Upper lobe of left lung (tissue), 6 donors: ENCODE results near the gene SPTB. TPM values are rescaled to one million over a fixed set of nuclear protein-coding genes. Genes with fewer than 3 reads are reported as not detected.

ENCODE experiments used
- ATAC-seq, 2 donors: fragments of 200-7000 bp; cut with Tn5 transposase; one replicate each; pipeline ENCODE4 v1.9.1; 2022; ENCODE audit warnings: mild to moderate bottlenecking in 2 of 2, moderate library complexity in 2 of 2; ENCODE audit not compliant: low FRiP score in 2 of 2
- DNase-seq, 2 donors: peaks; one replicate each; pipeline ENCODE4 v3.0.0-alpha.2; 2019 to 2020
- H3K27ac ChIP-seq, 4 donors: fragments of 200-600 bp; sonication (generic); one replicate each; pipeline ENCODE4 v1.5.1; 2016 to 2019
- H3K27me3 ChIP-seq, 4 donors: fragments of 200-600 bp; sonication (generic); one replicate each; pipeline ENCODE4 v1.5.1; 2017 to 2019
- H3K36me3 ChIP-seq, 4 donors: fragments of 200-600 bp; sonication (generic); one replicate each; pipeline ENCODE4 v1.5.1; 2016 to 2019
- H3K4me1 ChIP-seq, 4 donors: fragments of 200-600 bp; sonication (generic); one replicate each; pipeline ENCODE4 v1.5.1; 2018 to 2019
- H3K4me3 ChIP-seq, 4 donors: fragments of 200-600 bp; sonication (generic); one replicate each; pipeline ENCODE4 v1.5.1; 2017 to 2019; ENCODE audit warnings: mild to moderate bottlenecking in 2 of 4, moderate library complexity in 1 of 4
- H3K9me3 ChIP-seq, 4 donors: fragments of 200-600 bp; sonication (generic); one replicate each; pipeline ENCODE4 v1.5.1; 2018 to 2019
- CTCF ChIP-seq, 6 experiments: fragments of 450-650 bp in 4 of 6; fragments of 200-600 bp in 2 of 6; sonication (generic) in 2 of 6; IDR thresholded peaks; one replicate each; pipeline ENCODE4 v1.5.1; 2016 to 2019; ENCODE audit warnings: antibody characterized with exemption in 6 of 6
- EP300 ChIP-seq, 4 donors: sonication (generic); formaldehyde crosslinking; IDR thresholded peaks; one replicate each; pipeline ENCODE4 v1.5.1; 2017; ENCODE audit warnings: antibody characterized with exemption in 4 of 4, control low read depth in 2 of 4
- POLR2A ChIP-seq, 4 donors: fragments of 450-650 bp; IDR thresholded peaks; one replicate each; pipeline ENCODE4 v1.5.1; 2016 to 2017; ENCODE audit warnings: antibody characterized with exemption in 4 of 4, mild to moderate bottlenecking in 2 of 4
- POLR2AphosphoS5 ChIP-seq, 2 donors: sonication (generic); formaldehyde crosslinking; IDR thresholded peaks; one replicate each; pipeline ENCODE4 v1.5.1; 2017; ENCODE audit warnings: antibody characterized with exemption in 2 of 2
- WGBS, 2 donors: methylation state at CpG; one replicate each; pipeline ENCODE4 v1.1.5; 2017 to 2018; 5-methylcytosine and 5-hydroxymethylcytosine counted together
- total RNA-seq, 6 donors: library from RNA; depleted of rRNA in 4 of 6; stranded (reverse); fragments of >200 nt in 4 of 6; gene quantifications; one replicate each; pipeline versions ENCODE4 v1.1.0 to v1.2.1, GENCODE V29; 2016 to 2021
- donor health status: DM: no; HTN: no; CAD: no; lungs with moderate emphysema.
- donor health status: DM: no; HTN: yes; CAD: no; lungs with severe emphysema.

Gene SPTB
- total RNA-seq, 6 donors from 2014 or later, result 2.1 to 3.3 (median 2.7) TPM

- Histone ChIP-seq H3K4me3 (peak overlapping the region in 2 of 4 donors; percentile 16 to 35), H3K27ac (peak overlapping the region in 2 of 4 donors; percentile 11 to 12), H3K9me3 (no peaks in the 10 kb centered on the region), H3K36me3 (no peaks in the 10 kb centered on the region), H3K27me3 (no peaks in the 10 kb centered on the region), H3K4me1 (peaks cover 13 to 33% (median 18%) of the 10 kb centered on the region in 4 donors)
- ATAC-seq, result no peak
- DNase-seq, result no peak
- WGBS, 2 donors, result 60 to 61% methylated on average over 17 to 18 of the region's 18 CpGs
- TF ChIP-seq POLR2A (IDR thresholded peaks at IDR 0.05), result no peak
- no peak for TF ChIP-seq POLR2AphosphoS5 (IDR thresholded peaks at IDR 0.05)
- TF ChIP-seq EP300 (IDR thresholded peaks at IDR 0.05), result no peak
- TF ChIP-seq CTCF (IDR thresholded peaks at IDR 0.05), result no peak
These were observed 115.7 kb downstream of the SPTB start for GRCh38 chr14:64763801-64764621.

GRCh38 chr14:64763085-64763782 lies 116.5 kb downstream of the SPTB start:
- ATAC-seq (no peak), DNase-seq (no peak)
- H3K4me3 ChIP-seq, result no peak overlapping the region
- H3K9me3 ChIP-seq, result no peaks in the 10 kb centered on the region
- TF ChIP-seq POLR2AphosphoS5 (IDR thresholded peaks at IDR 0.05), result no peak
- no peak for TF ChIP-seq EP300 (IDR thresholded peaks at IDR 0.05)
- 90 to 93% methylated on average over 11 of the region's 11 CpGs for WGBS, 2 donors
- H3K27ac ChIP-seq, result peak overlapping the region in 3 of 4 donors; percentile 11 to 34 (median 12)
- no peaks in the 10 kb centered on the region for H3K27me3 ChIP-seq
- no peaks in the 10 kb centered on the region for H3K36me3 ChIP-seq
- H3K4me1 ChIP-seq, result peaks cover 18 to 39% (median 24%) of the 10 kb centered on the region in 4 donors

DNA sequence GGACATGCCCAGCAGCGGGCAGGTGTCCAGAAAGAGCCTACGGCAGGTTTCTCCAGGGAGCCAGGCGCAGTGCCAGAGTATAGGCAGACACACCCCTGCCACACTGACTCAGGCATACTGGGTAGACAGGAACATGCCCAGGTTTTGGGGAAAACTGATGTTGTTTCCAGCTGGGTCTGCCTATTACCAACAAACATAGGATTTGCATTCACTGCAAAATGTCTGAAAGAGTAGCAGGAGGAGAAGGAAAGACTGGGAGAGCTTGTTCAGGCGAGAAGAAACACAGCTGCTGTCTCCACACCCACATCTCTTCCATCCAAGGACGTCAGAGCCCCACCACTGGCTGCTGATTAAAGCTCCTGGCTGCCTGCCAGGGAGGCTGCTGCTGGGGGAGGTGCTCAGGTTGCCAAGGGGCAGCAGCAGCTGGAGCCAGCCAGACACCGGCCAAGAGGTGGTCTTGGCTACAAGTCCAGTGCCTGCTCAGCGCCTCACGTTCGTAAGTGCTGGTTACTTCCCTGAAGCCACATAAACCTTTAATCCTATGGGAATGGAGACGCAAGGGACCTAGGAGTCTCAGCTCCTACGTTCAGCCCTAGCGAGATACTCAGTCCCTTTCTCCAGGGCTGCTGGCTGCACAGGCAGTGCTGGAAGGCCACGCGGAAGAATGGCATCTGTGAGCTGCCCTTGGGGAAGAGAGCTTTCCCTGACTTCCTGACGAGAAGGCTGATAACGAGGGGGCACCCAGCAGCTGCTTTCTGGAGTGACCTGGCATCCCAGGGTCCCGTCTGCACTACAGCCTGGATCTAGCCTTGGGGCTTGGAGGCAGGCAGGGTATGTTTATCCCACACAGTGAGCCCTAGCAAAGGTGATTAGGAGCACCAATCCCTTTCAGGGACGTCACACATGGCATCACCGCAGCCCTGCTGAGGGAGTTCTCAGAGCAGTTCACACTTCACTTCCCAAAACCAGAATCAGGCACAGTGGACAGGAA lies 117.4 kb downstream of the SPTB start:
- no peak for TF ChIP-seq CTCF (IDR thresholded peaks at IDR 0.05)
- TF ChIP-seq POLR2A (IDR thresholded peaks at IDR 0.05), result no peak
- TF ChIP-seq POLR2AphosphoS5 (IDR thresholded peaks at IDR 0.05), result no peak
- no peak for TF ChIP-seq EP300 (IDR thresholded peaks at IDR 0.05)
- no peaks in the 10 kb centered on the region for H3K9me3 ChIP-seq
- no peaks in the 10 kb centered on the region for H3K27me3 ChIP-seq
- no peaks in the 10 kb centered on the region for H3K36me3 ChIP-seq
- H3K4me3 ChIP-seq, result no peak overlapping the region
- peak; percentile 68 to 76 for DNase-seq
- H3K4me1 ChIP-seq, result peaks cover 20 to 48% (median 32%) of the 10 kb centered on the region in 4 donors
- ATAC-seq, result peak in 1 of 2 donors; percentile 39
- H3K27ac ChIP-seq, result peak overlapping the region in 3 of 4 donors; percentile 34 to 63 (median 43)
- WGBS, 2 donors, result 10 to 28% methylated on average over 5 to 19 of the region's 19 CpGs

GRCh38 chr14:64761441-64762043 lies 118.2 kb downstream of the SPTB start:
- peak overlapping the region in 1 of 4 donors; percentile 63 for H3K27ac ChIP-seq
- H3K4me1 ChIP-seq, result peaks cover 20 to 50% (median 32%) of the 10 kb centered on the region in 4 donors
- no peak overlapping the region for H3K4me3 ChIP-seq
- WGBS, 2 donors, result 33% methylated on average over 4 to 5 of the region's 5 CpGs
- H3K27me3 ChIP-seq, result no peaks in the 10 kb centered on the region
- H3K36me3 ChIP-seq, result no peaks in the 10 kb centered on the region
- H3K9me3 ChIP-seq, result no peaks in the 10 kb centered on the region
- DNase-seq (no peak), ATAC-seq (no peak)
- no peak for TF ChIP-seq POLR2A (IDR thresholded peaks at IDR 0.05)
- no peak for TF ChIP-seq CTCF (IDR thresholded peaks at IDR 0.05)
- TF ChIP-seq POLR2AphosphoS5 (IDR thresholded peaks at IDR 0.05), result no peak
- no peak for TF ChIP-seq EP300 (IDR thresholded peaks at IDR 0.05)
